Dedifferentiated amniotic fluid mesenchymal stem cell (primary cell): ENCODE results near the gene GDPD3.
"Not testable (repeated sequence)": the region's sequence is repeated elsewhere in the genome, so short reads cannot be mapped to it uniquely, and the experiment has no call there.

Experiments used
- DNase-seq: peaks from one replicate; pipeline ENCODE4 v3.0.0-alpha.2; 2016; ENCODE audit errors: extremely low spot score

Gene GDPD3, protein sequence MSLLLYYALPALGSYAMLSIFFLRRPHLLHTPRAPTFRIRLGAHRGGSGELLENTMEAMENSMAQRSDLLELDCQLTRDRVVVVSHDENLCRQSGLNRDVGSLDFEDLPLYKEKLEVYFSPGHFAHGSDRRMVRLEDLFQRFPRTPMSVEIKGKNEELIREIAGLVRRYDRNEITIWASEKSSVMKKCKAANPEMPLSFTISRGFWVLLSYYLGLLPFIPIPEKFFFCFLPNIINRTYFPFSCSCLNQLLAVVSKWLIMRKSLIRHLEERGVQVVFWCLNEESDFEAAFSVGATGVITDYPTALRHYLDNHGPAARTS

DNA sequence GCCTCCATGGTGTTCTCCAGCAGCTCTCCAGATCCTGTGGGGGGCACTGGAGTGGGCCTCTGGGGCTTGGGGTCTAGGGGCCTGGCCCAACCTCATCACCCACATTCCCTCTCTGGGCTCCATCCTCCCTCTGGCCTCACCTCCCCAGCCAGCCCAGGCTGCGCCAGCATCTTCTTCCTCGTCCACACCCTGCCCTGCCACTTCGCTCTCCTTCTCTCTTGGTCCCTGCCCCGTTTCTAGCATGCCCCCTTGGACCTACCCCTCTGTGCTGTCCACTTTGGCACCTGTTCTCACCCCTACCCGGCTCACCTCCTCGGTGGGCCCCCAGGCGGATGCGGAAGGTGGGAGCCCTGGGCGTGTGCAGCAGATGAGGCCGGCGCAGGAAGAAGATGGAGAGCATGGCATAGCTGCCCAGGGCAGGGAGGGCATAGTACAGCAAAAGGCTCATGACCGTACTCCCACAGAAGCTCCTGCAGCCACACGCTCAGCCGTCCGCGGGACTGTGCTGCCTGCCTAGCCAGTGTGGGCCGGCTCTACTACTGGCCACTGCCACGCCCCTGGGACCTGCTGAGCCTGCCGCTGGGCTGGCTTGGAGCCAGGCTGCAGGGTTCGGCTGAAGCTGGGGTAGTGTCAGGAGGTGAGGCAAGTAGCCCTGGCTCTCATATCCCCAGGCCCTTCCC, at the start of gene GDPD3:
TSS of gene GDPD3 (minus strand) at position 507 of the 680 bp plus-strand sequence. CDS start at position 448, 59 bp downstream.
- DNase-seq, result no peak

DNA sequence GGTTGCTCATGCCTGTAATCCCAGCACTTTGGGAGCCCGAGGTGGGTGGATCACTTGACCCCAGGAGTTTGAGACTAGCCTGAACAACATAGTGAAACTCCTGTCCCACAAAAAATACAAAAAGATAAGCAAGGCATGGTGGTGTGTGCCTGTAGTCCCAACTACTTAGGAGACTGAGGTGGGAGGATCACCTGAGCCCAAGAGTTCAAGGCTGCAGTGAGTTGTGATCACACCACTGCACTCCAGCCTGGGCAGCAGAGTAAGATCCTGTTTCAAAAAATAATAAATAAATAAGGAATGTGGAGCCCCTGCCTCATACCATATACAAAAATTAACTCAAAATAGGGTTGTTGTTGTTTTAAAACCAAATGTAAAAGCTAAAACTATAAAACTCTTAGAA, 43.9 kb upstream of the GDPD3 start:
- no peak for DNase-seq

DNA sequence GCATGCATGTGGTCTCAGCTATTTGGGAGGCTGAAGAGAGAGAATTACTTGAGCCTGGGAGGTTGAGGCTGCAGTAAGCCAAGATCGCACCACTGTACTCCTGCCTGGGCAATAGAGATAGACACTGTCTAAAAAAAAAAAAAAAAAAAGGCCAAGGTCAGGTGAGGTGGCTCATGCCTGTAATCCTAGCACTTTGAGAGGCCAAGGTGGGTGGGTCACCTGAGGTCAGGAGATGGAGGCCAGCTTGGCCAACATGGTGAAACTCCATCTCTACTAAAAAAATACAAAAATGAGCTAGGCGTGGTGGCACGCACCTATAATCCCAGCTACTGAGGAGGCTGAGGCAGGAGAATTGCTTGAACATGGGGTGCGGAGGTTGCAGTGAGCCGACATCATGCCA, 41.9 kb upstream of the GDPD3 start:
- DNase-seq, result no peak

DNA sequence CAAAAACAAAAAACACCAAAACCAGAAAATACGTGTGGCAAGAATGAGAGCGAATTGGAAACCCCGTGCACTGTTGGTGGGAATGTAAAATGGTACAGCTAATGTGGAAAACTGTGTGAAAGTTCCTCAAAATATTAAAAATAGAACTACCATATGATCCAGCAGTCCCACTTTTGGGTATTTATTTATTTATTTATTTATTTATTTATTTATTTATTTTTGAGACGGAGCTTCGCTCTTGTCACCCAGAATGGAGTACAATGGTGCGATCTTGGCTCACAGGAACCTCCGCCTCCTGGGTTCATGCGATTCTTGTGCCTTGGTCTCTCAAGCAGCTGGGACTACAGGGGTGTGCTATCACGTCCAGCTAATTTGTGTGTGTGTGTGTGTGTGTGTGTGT, 39.2 kb upstream of the GDPD3 start:
- no peak for DNase-seq

DNA sequence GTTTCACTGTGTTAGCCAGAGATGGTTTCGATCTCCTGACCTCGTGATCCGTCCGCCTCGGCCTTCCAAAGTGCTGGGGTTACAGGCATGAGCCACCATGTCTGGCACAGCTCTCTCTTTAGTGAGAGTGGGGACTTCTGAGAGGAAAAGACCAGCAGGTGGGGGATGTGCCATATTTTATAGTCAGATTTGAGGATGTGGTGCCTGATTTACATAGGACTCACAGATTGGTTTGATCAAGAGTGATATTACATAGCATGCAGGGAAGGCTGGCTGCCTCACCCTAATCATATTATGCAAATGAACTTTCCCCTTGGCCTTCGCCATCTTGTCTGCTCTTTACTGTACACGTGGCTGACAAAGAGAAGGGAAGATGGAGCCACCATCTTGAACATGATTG, 37.8 kb upstream of the GDPD3 start:
- no peak for DNase-seq

DNA sequence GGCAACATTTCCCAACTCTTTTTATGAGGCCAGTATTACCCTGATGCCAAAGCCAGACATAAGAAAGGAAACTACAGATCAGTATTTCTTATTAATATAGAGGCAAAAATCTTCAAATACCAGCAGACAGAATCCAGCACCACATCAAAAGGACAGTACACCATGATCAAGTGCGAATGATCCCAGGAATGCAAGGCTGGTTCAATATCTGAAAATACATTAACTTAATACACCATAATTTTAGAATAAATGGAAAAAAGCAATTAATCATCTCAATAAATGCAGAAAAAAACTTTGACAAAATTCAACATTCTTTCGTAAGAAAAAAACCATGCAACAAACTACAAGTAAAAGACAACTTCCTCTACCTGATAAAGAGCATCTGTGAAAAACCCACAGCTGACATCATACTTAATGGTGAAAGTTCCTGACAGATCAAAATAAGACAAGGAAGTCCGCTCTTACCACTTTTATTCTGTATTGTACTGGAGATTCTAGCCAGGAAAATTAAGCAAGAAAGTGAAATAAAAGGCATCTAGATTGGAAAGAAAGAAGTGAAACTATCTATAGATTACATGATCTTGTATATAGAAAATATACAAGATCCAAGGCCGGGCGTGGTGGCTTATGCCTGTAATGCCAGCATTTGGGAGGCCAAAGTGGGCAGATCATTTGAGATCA, 36.1 kb upstream of the GDPD3 start:
- no peak for DNase-seq

DNA sequence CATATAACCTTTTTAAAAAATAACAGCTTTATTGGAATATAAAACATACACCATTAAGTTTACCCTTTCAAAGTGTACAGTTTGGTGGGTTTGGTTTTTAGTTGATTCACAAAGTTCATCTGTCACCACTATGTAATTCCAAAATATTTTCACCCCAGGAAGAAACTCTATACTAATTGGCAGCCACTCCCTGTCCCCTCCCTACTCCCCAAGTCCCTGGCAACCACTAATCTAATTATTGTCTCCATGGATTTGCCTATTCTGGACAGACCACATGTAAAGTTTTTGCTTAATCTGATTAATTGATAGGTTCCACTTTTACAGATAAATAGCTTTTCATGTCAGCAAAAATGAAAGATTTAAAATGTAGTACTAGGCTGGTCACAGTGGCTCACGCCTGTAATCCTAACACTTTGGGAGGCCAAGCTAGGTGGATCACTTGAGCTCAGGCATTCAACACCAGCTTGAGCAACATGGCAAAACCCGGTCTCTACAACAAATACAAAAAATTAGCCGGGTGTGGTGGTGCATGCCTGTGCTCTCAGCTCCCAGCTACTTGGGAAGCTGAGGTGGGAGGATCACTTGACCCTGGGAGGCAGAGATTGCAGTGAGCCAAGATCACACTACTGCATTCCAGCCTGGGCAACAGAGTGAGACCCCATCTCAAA, 34.6 kb upstream of the GDPD3 start:
- DNase-seq, result no peak

DNA sequence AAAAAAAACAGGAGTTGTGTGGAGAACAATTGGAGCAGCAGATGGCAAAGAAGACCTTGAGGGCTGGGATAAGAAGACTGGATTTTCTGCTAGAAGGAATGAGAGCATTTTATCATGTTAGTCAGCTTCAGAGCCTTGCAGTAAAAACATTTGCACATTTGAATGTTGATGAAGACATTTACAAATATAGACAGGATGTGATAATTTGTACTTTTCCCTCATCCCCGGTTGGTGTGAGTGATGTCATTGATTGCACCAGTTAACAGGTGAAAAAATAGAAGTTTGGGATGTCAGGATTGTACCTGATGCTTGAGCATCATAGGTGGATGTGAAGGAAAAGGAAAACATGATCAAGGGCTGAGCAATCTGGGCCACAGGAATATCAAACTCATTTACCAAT, 32.3 kb upstream of the GDPD3 start:
- no peak for DNase-seq

DNA sequence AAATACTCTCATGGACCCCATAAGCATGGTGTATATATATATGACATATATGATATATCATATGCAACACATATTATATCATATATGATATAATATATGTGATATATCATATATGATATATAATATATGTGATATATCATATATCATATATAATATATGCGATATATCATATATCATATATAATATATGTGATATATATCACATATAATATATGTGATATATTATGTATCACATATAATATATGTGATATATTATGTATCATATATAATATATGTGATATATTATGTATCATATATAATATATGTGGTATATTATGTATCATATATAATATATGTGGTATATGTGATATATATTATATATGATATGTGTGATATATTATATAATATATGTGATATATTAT, 31.6 kb upstream of the GDPD3 start:
- DNase-seq, result no peak

DNA sequence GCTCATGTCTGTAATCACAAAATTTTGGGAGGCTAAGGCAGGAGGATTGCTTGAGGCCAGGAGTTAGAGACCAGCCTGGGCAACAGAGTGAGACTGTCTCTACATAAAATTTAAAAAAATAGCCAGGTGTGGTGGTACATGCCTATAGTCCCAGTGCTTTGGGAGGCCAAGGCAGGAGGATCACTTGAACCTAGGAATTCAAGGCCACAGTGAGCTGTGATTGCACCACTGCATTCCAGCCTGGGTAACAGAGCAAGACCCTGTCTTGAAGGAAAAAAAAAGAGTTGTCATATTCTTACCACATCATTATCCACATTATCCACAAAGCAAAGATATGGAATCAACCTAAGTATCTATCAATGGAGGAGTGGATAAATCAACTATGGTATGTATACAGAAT, 30.7 kb upstream of the GDPD3 start:
- no peak for DNase-seq

DNA sequence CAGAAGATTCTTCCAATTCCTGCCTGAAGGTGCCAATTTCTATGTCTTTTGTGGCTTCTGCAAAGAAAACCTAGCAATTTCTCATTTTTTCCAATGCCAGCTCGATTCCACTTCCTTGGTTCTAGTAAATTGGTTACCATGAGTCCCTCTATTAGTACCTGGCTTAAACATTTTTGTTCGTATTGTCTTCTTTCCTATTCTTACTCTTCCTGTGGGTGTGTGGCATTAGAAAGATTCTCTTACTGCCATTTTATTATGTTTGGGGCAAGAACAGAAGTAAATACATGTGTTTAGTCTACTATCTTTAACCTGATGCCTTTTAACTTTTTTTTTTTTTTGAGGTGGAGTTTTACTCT, 30.0 kb upstream of the GDPD3 start:
- no peak for DNase-seq

DNA sequence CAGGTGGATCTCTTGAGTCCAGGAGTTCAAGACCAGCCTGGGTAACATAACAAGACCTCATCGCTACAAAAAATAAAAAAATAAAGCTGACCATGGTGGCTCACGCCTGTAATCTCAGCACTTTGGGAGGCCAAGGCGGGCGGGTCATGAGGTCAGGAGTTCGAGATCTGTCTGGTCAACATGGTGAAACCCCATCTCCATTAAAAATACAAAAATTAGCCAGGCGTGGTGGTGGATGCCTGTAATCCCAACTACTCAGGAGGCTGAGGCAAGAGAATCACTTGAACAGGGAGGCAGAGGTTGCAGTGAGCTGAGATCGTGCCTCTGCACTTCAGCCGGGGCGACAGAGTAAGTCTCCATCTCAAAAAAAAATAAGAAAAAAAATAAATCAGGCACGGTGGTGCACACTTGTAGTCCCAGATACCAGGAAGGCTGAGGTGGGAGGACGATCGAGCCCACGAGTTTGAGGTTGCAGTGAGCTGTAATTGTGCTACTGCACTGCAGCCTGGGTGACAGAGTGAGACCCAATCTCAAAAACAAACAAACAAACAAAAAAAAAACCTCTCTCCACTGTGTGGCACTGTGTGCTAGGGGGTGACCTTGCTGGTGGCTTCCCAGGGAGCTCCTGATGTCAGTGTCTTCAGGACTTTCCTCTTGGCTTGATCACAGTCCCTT, 29.5 kb upstream of the GDPD3 start:
- no peak for DNase-seq

DNA sequence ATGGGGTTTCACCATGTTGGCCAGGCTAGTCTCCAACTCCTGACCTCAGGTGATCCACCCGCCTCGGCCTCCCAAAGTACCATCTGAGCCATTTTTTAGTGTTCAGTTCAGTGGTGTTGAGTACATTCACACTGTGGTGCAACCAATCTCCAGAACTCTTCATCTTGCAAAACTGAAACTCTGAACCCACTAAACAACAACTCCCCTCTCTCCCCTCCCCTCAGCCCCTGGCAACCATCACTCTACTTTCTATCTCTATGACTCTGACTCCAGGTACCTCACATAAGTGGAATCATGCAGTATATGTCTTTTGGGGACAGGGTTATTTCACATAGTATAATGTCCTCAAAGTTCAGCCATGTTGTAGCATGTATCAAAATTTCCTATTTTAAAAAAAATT, 28.4 kb upstream of the GDPD3 start:
- DNase-seq, result no peak

DNA sequence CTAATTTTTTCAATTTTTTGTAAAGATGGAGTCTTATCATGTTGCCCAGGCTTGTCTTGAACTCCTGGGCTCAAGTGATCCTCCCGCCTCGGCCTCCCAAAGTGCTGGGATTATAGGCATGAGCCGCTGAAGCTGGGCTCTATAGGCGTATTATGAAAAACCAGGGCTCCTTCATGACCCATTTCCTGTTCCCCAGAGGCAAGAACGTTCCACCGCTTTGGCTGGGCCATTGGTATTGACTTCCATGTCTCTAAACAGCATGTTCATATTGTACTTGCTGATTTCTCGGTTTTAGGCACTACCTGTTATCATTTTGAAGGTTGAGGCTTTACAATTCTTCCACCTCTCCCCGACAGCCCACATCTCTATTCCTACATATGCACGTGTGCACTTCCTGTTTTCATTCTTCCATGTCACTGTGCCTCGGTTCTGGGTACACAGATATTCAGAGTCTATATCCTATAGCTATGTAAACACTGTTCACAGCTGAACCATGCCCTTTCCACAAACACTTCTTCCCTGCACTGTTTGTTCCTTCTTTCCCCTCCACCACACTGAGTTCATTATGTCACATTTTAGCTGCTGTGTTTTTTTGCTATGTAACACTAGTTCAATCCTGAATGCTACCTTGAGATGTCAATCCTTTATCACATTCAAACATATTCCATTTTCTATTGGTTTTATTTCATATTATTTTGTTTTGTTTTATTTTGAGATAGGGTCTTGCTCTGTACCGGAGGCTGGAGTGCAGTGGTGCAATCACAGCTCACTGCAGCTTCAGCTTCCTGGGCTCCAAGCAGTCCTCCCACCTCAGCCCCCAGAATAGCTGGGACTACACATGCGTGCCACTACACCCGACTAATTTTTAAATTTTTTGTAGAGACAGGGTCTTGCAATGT, 26.5 kb upstream of the GDPD3 start:
- no peak for DNase-seq

DNA sequence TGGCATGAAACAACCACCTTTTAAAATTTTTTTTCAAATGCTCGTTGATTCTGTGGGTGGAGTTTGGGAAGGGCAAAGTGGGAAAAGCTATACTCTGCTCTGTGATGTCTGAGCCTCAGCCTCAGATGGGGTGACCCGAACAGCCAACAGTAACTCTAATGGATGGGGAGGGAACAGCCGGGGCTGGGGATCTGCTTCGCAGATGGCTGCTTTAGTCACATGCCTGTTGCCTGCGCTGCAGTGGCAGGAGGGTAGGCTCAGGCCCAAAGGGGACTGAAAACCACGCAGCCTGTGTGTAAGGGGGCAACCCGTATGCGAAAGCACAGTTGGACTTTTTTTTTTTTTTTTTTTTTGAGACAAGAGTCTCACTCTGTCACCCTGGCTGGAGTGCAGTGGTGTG, 24.6 kb upstream of the GDPD3 start:
- no peak for DNase-seq

DNA sequence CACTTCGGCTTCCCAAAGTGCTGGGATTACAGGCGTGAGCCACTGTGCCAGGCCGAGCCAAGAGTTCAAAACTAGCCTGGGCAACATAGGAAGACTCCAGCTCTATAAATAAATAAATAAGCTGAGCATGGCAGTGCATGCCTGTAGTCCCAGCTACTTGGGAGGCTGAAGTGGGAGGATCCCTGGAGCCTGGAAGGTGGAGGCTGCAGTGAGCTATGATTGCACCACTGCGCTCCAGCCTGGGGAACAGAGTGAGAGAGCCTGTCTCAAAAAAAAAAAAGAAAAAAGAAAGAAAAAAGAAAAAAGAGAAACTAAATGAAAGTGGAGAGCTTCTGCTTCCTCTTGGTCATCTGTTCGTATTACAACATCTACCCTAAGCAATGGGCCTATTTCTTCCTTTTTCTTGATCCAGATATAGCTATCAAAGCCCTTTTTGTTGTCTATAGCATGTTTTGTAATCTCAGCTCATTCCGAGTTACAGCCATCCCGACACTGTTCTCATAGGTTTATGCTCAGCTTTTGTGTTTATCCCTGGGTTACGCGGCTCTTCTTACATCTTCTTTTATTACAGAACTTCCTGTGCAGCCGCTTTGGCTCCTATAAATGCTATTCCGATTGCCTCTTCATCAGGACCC, 23.8 kb upstream of the GDPD3 start:
- DNase-seq, result no peak

DNA sequence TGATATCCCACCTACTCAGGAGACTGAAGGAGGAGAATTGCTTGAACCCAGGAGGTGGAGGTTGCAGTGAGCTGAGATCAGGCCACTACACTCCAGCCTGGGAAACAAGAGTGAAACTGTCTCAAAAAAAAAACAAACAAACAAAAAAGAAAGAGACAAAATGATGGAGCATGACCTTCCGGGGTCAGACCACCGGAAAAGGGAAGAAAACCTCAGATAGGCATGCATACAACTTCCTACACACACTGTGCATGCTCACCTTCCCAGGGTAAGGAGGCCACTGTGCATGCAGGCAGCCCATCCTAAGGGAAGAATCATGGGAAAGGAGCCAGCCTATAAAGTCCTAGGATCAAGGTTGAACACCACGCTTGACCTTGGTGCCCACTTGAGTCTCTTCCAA, 19.3 kb upstream of the GDPD3 start:
- DNase-seq, result no peak

DNA sequence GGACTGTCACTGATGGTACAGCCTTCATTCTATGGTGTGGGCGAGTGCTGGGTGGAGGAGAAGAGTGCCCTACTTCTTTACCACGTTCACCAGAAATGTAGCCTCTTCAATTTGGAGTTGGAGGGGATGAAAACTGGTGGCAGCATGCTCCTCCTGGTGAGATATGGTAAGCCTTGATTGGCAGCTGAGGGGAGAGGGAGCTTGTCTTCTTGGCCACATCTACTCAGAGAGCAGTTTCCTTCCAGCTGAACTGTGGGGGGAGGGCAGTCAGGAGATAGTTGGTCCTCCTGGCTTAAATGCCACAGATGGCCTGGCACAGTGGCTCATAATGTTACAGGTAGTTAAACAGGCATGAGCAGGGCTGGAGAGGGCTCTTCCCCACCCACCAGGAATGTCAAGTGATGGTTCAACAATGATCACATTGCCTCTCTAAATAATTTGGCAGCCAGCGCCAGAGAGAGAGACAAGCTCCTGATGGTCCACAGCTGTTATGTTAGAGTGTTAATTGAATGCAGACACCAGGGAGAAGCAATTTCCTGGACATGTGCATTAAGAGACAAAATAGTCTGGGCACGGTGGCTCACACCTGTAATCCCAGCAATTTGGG, 18.6 kb upstream of the GDPD3 start:
- no peak for DNase-seq

DNA sequence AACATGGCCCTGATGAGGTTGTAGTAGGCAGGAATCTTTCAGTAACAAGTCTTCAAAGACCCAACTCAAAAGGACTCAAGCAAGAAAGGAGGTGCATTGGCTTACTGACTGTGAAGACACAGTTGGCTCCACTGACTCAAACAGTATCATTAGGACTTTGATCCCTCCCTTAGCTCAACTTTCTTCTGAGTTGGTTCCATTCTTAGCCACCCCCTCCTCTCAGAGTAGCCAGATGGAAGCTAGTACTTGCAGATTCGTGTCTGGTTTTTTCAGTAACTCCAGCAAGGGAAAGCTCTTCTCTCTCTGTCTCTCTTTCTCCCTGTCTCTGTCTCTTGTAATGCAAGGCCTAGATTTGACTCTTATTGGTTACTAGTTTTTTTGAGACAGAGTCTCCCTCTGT, 14.7 kb upstream of the GDPD3 start:
- DNase-seq, result no peak

DNA sequence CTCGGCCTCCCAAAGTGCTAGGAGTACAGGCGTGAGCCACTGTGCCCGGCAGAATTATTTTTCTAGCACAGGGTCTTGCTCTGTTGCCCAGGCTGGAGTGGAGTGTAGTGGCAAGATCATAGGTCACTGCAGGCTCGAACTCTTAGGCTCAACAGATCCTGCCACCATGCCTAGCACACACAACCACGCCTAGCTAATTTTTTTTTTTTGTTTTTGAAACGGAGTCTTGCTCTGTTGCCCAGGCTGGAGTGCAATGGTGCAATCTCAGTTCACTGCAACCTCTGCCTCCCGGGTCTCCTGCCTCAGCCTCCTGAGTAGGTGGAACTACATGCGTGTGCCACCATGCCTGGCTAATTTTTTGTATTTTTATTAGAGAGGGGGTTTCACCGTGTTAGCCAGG, 12.4 kb upstream of the GDPD3 start:
- not testable (repeated sequence) for DNase-seq
